DOHH2 (cell line): Measurements from ENCODE around the gene SELENOK.

Experiments used
- EZH2phosphoT487 ChIP-seq: fragments of 200-600 bp; sonication (generic); IDR thresholded peaks from 2 replicates; pipeline ENCODE4 v1.6.1; 2017; ENCODE audit warnings: borderline replicate concordance, mild to moderate bottlenecking, antibody characterized with exemption, low read length, moderate library complexity, mixed read lengths
- TF ChIP-seq, protein P1 (sequence below): fragments of 200-600 bp; sonication (generic); IDR thresholded peaks from one replicate; pipeline ENCODE4 v1.5.1; 2014; ENCODE audit warnings: antibody characterized with exemption, mild to moderate bottlenecking, low read depth, low read length; ENCODE audit not compliant: poor library complexity, severe bottlenecking

DNA sequence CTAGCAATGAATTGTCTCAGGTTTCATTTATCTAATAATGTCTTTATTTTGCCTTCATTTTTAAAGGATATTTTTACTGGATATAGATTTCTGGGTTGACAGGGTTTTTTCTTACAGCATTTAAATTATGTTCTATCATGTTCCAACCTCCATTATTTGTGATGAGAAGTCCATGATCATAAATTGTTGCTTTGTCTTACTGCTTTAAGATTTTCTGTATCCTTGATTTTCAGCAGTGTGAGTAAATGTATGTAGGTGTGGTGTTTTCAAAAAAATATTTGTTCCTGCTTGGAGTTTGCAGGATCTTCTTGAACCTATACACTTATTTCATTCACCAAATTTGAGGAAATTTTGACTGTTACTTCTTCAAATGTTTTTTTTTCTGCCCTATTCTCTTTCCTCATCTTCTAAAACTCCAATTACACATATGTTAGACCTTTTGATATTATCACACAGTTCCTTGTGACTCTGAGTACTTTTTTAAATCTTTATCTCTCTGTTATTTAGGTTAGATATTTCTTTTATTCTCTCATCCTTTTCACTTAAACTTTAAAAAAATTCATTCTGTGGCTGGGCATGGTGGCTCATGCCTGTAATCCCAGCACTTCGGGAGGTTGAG, 43.7 kb upstream of the SELENOK start:
- TF ChIP-seq, protein P1, sequence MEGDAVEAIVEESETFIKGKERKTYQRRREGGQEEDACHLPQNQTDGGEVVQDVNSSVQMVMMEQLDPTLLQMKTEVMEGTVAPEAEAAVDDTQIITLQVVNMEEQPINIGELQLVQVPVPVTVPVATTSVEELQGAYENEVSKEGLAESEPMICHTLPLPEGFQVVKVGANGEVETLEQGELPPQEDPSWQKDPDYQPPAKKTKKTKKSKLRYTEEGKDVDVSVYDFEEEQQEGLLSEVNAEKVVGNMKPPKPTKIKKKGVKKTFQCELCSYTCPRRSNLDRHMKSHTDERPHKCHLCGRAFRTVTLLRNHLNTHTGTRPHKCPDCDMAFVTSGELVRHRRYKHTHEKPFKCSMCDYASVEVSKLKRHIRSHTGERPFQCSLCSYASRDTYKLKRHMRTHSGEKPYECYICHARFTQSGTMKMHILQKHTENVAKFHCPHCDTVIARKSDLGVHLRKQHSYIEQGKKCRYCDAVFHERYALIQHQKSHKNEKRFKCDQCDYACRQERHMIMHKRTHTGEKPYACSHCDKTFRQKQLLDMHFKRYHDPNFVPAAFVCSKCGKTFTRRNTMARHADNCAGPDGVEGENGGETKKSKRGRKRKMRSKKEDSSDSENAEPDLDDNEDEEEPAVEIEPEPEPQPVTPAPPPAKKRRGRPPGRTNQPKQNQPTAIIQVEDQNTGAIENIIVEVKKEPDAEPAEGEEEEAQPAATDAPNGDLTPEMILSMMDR, result no peak
- TF ChIP-seq EZH2phosphoT487, result no peak
